Measurements from ENCODE around the gene AFF3. TPM values are rescaled to one million over a fixed set of nuclear protein-coding genes. Genes with fewer than 3 reads are reported as not detected.

Gene AFF3
- total and polyA plus RNA-seq, 8 donors, result 16.4 to 42.0 (median 21.4) TPM

- Histone ChIP-seq H3K4me1 (no peaks in the 10 kb centered on the region), H3K27ac (no peak overlapping the region), H3K36me3 (no peaks in the 10 kb centered on the region), H3K27me3 (no peaks in the 10 kb centered on the region), H3K9me3 (no peaks in the 10 kb centered on the region), H3K4me3 (no peak overlapping the region)
- intact Hi-C loops (cut with DNase I), result no loop called here
- DNase-seq (no peak), ATAC-seq (no peak)
- TF ChIP-seq CTCF (IDR thresholded peaks at IDR 0.05), result no peak
These were observed 99.1 kb downstream of the AFF3 start for GRCh38 chr2:100043081-100043890.

GRCh38 chr2:100042562-100042961 lies 99.8 kb downstream of the AFF3 start:
- ATAC-seq, result no peak
- no peak overlapping the region for H3K27ac ChIP-seq
- no peaks in the 10 kb centered on the region for H3K36me3 ChIP-seq
- no peaks in the 10 kb centered on the region for H3K9me3 ChIP-seq
- DNase-seq, result no peak
- no peak overlapping the region for H3K4me3 ChIP-seq
- no peaks in the 10 kb centered on the region for H3K27me3 ChIP-seq
- H3K4me1 ChIP-seq, result no peaks in the 10 kb centered on the region
- intact Hi-C loops (cut with DNase I), result no loop called here
- no peak for TF ChIP-seq CTCF (IDR thresholded peaks at IDR 0.05)

- Histone ChIP-seq H3K27me3 (no peaks in the 10 kb centered on the region), H3K27ac (no peak overlapping the region), H3K36me3 (no peaks in the 10 kb centered on the region), H3K4me3 (no peak overlapping the region), H3K4me1 (no peaks in the 10 kb centered on the region), H3K9me3 (no peaks in the 10 kb centered on the region)
- no peak for TF ChIP-seq CTCF (IDR thresholded peaks at IDR 0.05)
- DNase-seq (no peak), ATAC-seq (no peak)
- intact Hi-C loops (cut with DNase I), result no loop called here
These were observed 100.4 kb downstream of the AFF3 start for GRCh38 chr2:100041946-100042345.

DNA sequence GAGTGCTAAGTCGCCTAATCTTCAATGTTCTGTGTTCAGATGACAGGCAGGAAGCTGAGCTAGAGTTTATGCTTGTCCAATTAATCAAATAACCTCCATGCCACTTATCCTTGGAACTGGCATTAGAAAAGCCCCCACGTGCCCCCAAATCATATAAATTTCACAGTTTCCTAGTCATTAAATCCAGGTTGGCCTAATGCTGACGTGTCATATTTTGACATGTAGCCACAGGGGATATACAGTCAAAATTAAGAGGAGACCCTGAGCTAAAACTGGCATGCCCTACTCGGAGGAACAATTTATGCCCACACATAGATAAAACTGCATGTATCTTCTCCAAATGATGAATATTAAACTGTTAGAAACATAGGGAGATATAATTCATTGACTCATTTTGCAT lies 101.0 kb downstream of the AFF3 start:
- intact Hi-C loops (cut with DNase I), result no loop called here
- Histone ChIP-seq H3K27ac (no peak overlapping the region), H3K4me1 (peaks cover 0 to 3% of the 10 kb centered on the region in 2 donors), H3K4me3 (no peak overlapping the region), H3K36me3 (no peaks in the 10 kb centered on the region), H3K9me3 (no peaks in the 10 kb centered on the region), H3K27me3 (no peaks in the 10 kb centered on the region)
- no peak for TF ChIP-seq CTCF (IDR thresholded peaks at IDR 0.05)
- no peak for DNase-seq
- no peak for ATAC-seq

DNA sequence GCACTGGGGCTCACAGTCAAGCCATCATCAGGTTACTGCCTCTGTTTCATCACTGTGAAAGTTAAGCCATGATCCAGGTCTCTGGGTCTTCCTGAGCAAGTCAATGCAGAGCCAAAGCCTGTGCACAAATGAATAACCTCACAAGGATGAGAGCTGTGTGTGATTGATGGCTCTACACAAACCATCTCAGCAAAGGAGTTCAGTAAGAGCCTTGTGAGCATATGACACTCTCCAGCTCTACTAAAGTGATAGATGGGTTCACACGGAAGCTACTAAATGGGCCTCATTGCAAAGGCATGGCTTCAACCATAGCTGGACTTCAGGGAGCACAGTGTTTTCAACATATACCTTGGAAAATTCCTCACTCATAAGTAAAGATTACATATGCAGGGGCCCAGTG lies 101.5 kb downstream of the AFF3 start:
- Histone ChIP-seq H3K27ac (no peak overlapping the region), H3K4me3 (no peak overlapping the region), H3K36me3 (no peaks in the 10 kb centered on the region), H3K9me3 (no peaks in the 10 kb centered on the region), H3K4me1 (peaks cover 0 to 4% of the 10 kb centered on the region in 2 donors), H3K27me3 (no peaks in the 10 kb centered on the region)
- intact Hi-C loops (cut with DNase I), result no loop called here
- no peak for DNase-seq
- TF ChIP-seq CTCF (IDR thresholded peaks at IDR 0.05), result no peak
- no peak for ATAC-seq

Measured in left lung (tissue), 10 donors.